Measurements from ENCODE around the gene RNF4.

- no peak for TF ChIP-seq CTCF (IDR thresholded peaks at IDR 0.05)
- TF ChIP-seq ZFX (IDR thresholded peaks at IDR 0.05; ENCODE audit: borderline replicate concordance): no peak
Measured at GRCh38 chr4:2500547-2500946, 31.6 kb downstream of the RNF4 start.
